GM19372 (cell line): ENCODE results near the gene DPAGT1.
"Not testable (repeated sequence)": the region's sequence is repeated elsewhere in the genome, so short reads cannot be mapped to it uniquely, and the experiment has no call there.

Experiments
- ATAC-seq: cut with Tn5 transposase; IDR thresholded peaks from one replicate; pipeline ENCODE4 v1.9.1; 2021; ENCODE audit warnings: mild to moderate bottlenecking, low read depth, moderate library complexity; ENCODE audit not compliant: unreplicated experiment

The DPAGT1 gene

GRCh38 chr11:119062779-119063178 is 38.9 kb downstream of the DPAGT1 start:
- ATAC-seq, result no peak

- ATAC-seq, result no peak
These were observed 40.4 kb downstream of the DPAGT1 start for GRCh38 chr11:119061256-119061655.

GRCh38 chr11:119059128-119059527 is 42.5 kb downstream of the DPAGT1 start:
- ATAC-seq, result not testable (repeated sequence)

- peak; percentile 92 for ATAC-seq
These were observed 44.5 kb downstream of the DPAGT1 start, which contains the start of gene HYOU1 for GRCh38 chr11:119057000-119057769. Gene HYOU1 (minus strand): TSS chr11:119057205. CDS start chr11:119056160, 1,045 bp downstream.

GRCh38 chr11:119056421-119056999 is 45.1 kb downstream of the DPAGT1 start:
- no peak for ATAC-seq

- no peak for ATAC-seq
These were observed 45.8 kb downstream of the DPAGT1 start for GRCh38 chr11:119055901-119056300.

GRCh38 chr11:119054418-119054817 is 47.2 kb downstream of the DPAGT1 start:
- no peak for ATAC-seq

GRCh38 chr11:119052163-119052814 is 49.4 kb downstream of the DPAGT1 start:
- no peak for ATAC-seq

- peak; percentile 47 for ATAC-seq
These were observed 50.1 kb downstream of the DPAGT1 start for GRCh38 chr11:119051440-119052162.

- no peak for ATAC-seq
These were observed 52.6 kb downstream of the DPAGT1 start for GRCh38 chr11:119049081-119049480.

- ATAC-seq, result no peak
These were observed 53.0 kb downstream of the DPAGT1 start for GRCh38 chr11:119048644-119049043.

GRCh38 chr11:119047205-119047604 is 54.4 kb downstream of the DPAGT1 start:
- ATAC-seq, result no peak
